ENCODE data around the gene ADORA1.

ADORA1 gene

GRCh38 chr1:203186446-203187303 lies 59.1 kb downstream of the ADORA1 start, which contains the start of gene CHI3L1:
Gene CHI3L1, minus strand, starts transcription at chr1:203186704. Its CDS starts 81 bp downstream, at chr1:203186623.
- no peak for DNase-seq (ENCODE audit: low spot score)

GRCh38 chr1:203187304-203187685 lies 59.8 kb downstream of the ADORA1 start:
- no peak for DNase-seq (ENCODE audit: low spot score)

- no peak for DNase-seq (ENCODE audit: low spot score)
Measured at GRCh38 chr1:203187689-203188264, 60.3 kb downstream of the ADORA1 start.

GRCh38 chr1:203188686-203189232 lies 61.2 kb downstream of the ADORA1 start:
- DNase-seq (ENCODE audit: low spot score) = no peak

- DNase-seq (ENCODE audit: low spot score) = no peak
Measured at GRCh38 chr1:203189951-203190352, 62.4 kb downstream of the ADORA1 start.

- no peak for DNase-seq (ENCODE audit: low spot score)
Measured at GRCh38 chr1:203190949-203191348, 63.4 kb downstream of the ADORA1 start.

GRCh38 chr1:203196371-203196770 lies 68.8 kb downstream of the ADORA1 start:
- no peak for DNase-seq (ENCODE audit: low spot score)

GRCh38 chr1:203197625-203198024 lies 70.1 kb downstream of the ADORA1 start:
- DNase-seq (ENCODE audit: low spot score) = no peak

- DNase-seq (ENCODE audit: low spot score) = no peak
Measured at GRCh38 chr1:203199002-203199401, 71.5 kb downstream of the ADORA1 start.

GRCh38 chr1:203199481-203199815 lies 71.9 kb downstream of the ADORA1 start:
- DNase-seq (ENCODE audit: low spot score) = no peak

GRCh38 chr1:203199816-203200571 lies 72.5 kb downstream of the ADORA1 start:
- DNase-seq (ENCODE audit: low spot score) = no peak

- no peak for DNase-seq (ENCODE audit: low spot score)
Measured at GRCh38 chr1:203200916-203201315, 73.4 kb downstream of the ADORA1 start.

GRCh38 chr1:203201516-203202205 lies 74.1 kb downstream of the ADORA1 start:
- DNase-seq (ENCODE audit: low spot score) = no peak

GRCh38 chr1:203202431-203203245 lies 75.1 kb downstream of the ADORA1 start:
- no peak for DNase-seq (ENCODE audit: low spot score)

GRCh38 chr1:203204756-203205155 lies 77.2 kb downstream of the ADORA1 start:
- DNase-seq (ENCODE audit: low spot score) = no peak

GRCh38 chr1:203206129-203206687 lies 78.7 kb downstream of the ADORA1 start:
- no peak for DNase-seq (ENCODE audit: low spot score)

GRCh38 chr1:203207751-203208150 lies 80.2 kb downstream of the ADORA1 start:
- no peak for DNase-seq (ENCODE audit: low spot score)

GRCh38 chr1:203208181-203208580 lies 80.7 kb downstream of the ADORA1 start:
- DNase-seq (ENCODE audit: low spot score) = no peak

GRCh38 chr1:203210350-203210749 lies 82.8 kb downstream of the ADORA1 start:
- DNase-seq (ENCODE audit: low spot score) = no peak

- no peak for DNase-seq (ENCODE audit: low spot score)
Measured at GRCh38 chr1:203210988-203211387, 83.5 kb downstream of the ADORA1 start.

- no peak for DNase-seq (ENCODE audit: low spot score)
Measured at GRCh38 chr1:203211812-203212211, 84.3 kb downstream of the ADORA1 start.

Data from D341Med (cell line).